Hematopoietic multipotent progenitor cell treated with erythropoietin and hydrocortisone succinate and interleukin-3 and kit ligand, for 6 days (in vitro differentiated cells): ENCODE results near the gene NFKBIA.
A peak's percentile ranks its signal among the peaks of the same experiment; 100 is the strongest.
"Not testable (repeated sequence)": the region's sequence is repeated elsewhere in the genome, so short reads cannot be mapped to it uniquely, and the experiment has no call there.

ENCODE experiments used
- DNase-seq: peaks from one replicate; pipeline ENCODE4 v3.0.0-alpha.2; 2015

Gene NFKBIA

GRCh38 chr14:35404449-35405303, at the start of gene NFKBIA:
NFKBIA (minus strand) TSS chr14:35404749; CDS start chr14:35404644, 105 bp downstream.
- peak; percentile 94 for DNase-seq

DNA sequence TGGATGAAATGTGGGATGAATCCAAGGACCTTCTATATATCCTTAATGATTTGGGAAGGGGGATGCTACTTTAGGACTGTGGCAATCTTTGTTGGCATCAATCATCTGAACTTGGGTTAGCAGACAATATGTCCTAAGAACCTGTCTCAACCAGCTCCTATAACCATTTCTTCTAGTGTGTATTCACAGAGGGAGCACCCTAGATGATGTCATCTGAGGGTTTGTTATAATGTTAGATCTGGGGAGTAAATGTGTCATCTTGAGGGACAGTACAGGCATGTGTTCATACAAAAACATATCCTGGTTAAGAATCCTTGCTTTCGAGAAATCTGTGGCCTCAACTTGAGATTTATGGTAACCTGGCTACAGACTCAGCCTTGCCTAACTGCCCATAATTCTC, 41.9 kb upstream of the NFKBIA start:
- DNase-seq: no peak

GRCh38 chr14:35444104-35444503, 39.6 kb upstream of the NFKBIA start:
- DNase-seq: no peak

DNA sequence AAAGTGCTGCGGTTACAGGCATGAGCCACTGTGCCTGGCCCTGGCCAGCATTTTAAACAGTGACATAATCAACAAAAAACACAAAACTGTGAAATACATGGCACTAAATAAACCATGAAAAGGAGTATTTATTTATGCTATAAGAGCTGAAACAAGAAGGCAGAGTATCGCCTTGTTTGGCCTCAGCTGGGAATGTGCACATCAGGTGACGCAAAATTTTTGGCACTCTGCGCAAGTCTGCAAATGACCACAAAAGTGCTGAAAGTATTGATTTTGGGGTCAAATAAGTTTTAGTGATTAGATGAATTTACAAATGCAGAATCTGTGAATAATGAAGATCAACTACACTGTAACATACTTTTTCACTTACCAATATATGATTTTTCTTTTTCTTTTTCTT, 36.6 kb upstream of the NFKBIA start:
- DNase-seq: no peak

DNA sequence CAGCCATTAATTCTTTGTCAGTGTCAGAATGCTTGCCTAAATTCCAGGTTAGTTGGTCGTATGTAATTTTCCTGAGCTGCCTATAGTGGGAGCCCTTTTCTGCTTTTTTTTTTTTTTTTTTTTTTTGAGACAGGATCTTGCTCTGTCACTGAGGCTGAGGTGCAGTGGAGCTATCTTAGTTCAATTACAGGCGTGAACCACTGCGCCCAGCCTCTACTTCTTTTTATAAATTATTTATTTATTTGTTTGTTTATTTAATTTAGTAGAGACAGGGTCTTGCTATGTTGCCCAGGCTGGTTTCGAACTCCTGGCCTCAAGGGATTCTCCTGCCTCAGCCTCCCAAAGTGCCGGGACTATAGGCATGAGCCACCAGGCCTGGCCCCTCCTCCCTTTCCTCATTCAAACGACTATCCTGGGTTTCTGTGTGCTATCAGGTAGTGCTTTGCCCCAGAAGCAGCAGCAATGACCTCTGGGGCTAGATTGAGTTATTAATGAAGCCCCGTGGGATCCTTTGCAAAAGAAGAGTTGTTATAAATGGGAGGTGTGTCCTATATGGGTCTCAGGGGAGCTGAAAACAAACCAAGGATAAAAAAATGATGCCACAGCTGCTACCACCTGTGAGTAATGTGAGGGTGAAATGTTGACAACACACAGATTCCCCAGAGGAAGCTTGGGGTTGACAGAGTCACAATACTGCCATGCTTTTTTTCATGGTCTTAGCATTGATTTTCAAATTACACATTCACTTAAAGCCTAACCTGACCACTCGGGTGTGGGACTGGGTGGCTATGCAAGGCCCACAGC, 34.6 kb upstream of the NFKBIA start:
- peak; percentile 52 for DNase-seq

GRCh38 chr14:35438492-35438891, 33.9 kb upstream of the NFKBIA start:
- not testable (repeated sequence) for DNase-seq

DNA sequence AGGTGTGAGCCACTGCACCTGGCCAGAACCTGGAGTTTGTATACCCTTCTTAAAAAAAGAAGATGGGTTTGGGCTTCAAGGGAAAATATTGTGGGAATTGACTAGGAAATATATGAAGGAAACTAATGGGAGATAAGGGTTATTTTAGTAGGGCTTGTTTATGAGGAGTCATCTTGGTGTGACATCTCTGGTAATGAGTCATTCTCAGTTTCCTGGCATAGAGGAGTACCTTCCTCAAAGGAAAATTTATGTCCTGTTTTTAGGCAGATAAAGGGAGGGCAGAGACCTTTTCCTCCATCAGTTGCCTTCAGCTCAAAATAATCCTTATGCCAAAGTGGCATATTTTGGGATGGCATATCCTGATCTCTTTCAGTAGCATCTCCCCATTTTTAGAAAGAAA, 30.6 kb upstream of the NFKBIA start:
- DNase-seq: no peak

- no peak for DNase-seq
These were observed 29.3 kb upstream of the NFKBIA start for GRCh38 chr14:35433826-35434225.

- no peak for DNase-seq
These were observed 26.1 kb upstream of the NFKBIA start for GRCh38 chr14:35430459-35431199.

DNA sequence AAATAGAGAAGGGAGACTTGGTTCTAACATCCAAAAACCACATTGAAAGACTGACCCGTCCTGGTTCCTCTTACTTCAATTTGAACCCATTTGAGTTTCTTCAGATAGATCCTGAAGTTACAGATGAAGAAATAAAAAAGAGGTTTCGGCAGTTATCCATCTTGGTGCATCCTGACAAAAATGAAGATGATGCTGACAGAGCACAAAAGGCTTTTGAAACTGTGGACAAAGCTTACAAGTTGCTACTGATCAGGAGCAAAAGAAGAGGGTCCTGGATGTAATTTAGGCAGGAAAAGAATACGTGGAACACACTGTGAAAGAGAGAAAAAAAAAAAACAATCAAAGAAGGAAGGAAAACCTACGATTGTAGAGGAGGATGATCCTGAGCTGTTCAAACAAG, 25.4 kb upstream of the NFKBIA start:
- no peak for DNase-seq

GRCh38 chr14:35425850-35426249, 21.3 kb upstream of the NFKBIA start:
- no peak for DNase-seq

GRCh38 chr14:35423621-35424020, 19.1 kb upstream of the NFKBIA start:
- DNase-seq: no peak

DNA sequence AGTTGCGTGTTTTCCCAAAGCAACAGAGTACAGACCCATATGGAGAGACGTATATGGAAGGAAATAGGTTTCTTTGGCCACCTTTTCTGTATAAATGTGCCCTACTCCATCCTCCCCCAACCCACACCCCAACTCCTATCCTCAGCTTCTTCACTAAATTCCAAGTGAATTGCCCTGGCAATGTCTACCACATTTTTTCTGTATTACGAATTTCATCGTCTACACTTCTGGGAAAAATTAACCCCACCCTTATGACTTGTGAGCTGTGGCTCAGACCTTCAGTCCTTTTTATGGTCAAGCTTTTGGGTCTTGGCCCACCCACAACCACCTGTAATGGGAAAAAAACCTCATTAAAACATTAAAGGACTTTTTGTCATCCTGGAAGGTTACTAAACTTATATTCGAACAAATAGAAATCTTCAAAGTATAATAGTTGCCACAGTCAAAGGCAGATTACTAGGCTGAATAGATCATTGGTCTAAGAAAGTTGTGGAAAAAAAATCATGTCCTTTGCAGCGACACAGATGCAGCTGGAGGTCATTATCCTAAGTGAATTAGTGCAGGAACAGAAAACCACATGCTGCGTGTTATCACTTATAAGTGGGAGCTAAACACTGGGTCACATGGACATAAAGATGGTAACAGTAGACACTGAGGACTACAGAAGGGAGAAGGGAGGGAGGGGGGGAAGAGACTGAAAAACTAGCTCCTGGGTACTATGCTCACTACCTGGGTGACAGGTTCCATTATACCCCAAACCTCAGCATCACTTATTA, 15.7 kb upstream of the NFKBIA start:
- no peak for DNase-seq

DNA sequence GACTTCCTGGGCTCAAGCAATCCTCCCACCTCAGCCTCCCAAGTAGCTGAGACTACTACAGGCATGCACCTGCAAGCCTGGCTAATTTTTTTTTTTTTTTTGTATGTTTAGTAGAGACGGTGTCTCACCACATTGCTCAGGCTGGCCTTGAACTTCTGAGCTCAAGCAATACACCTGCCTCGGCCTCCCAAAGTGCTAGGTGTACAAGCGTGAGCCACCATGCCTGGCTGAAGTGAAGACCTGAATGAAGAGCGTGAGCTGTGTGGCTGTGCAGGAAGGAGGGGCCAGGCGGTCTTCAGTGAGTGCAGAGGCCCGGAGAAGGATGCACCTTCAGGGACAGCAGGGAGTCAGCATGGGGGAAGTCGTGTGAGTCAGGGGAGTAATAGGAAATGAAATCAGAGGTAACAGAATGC, 14.9 kb upstream of the NFKBIA start:
- no peak for DNase-seq

GRCh38 chr14:35418093-35418492, 13.5 kb upstream of the NFKBIA start:
- DNase-seq: no peak

DNA sequence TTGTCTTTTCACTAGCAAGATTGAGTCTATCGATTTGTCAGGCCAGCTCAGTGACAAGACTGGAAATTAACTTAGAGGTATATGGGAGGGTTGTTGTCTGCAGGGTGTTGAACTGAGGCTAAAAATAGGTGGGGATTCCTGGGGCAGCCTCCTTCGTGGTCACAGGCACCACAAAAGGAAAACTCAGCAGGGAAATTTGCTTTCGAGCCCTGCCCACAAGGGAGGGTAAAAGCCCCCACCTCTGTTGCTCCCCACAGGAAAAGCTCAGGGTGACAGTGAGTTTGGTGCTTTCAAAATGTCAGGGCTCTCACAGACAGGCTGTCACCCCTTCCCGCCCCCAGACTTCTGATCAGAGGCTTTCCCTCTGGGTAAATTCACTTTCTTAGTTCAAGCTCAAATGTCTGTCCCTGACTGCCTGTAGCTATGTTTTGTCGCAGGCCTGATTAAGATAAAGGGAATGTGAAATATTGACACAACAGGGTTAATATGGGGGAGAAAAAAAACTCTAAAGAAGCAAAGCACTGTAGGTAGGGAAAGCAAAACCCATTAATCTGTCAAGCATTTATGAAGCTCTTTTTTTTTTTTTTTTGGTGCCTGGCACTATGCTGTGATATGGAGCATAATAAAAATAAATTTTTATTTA, 11.7 kb upstream of the NFKBIA start:
- DNase-seq: no peak

DNA sequence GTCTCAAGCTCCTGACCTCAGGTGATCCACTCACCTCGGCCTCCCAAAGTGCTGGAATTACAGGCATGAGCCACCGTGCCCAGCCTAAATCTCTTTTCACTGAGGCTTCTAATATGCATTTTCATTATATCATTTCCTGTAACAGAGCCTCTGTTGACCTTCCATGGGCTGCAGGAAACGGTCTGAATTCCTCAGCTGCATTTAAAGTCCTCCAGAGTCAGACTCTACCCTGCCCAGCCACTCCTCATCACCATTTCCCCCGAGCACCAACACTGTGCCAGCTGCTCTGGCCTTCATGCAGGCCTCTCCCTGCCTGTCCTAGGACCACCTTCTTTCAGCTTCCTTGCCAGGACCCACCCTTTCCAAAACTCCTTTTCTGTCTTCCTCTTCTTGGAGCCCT, 9.8 kb upstream of the NFKBIA start:
- DNase-seq: no peak

DNA sequence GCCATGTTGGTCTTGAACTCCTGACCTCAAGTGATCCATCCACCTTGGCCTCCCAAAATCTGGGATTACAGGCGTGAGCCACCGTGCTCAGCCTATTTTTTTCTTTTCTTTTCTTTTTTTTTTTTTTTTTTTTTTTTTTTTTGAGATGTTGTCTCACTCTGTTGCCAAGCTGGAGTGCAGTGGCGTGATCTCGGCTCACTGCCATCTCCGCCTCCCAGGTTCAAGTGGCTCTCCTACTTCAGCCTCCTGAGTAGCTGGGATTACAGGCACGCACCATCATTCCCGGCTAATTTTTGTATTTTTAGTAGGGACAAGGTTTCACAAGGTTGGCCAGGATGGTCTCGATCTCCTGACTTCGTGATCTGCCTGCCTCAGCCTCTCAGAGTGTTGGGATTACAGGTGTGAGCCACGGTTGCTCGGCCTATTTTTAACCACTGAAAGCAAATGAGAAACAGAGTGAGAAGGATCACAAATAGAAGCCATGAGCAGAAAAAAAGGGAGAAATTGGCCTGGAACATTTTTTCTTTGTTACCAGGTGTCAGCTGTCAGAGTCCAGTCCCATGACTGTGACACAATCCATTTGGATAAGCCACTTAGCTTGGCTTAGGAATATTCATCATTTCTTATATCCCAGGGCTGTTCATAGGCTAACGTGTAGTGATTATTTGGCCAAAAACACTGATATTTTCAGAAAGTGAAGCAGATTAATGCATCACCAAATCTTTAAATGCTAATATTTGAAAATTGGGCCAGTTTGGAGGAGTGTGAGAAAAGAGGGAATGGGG, 7.9 kb upstream of the NFKBIA start:
- DNase-seq: no peak

GRCh38 chr14:35410858-35411257, 6.3 kb upstream of the NFKBIA start:
- DNase-seq: no peak

DNA sequence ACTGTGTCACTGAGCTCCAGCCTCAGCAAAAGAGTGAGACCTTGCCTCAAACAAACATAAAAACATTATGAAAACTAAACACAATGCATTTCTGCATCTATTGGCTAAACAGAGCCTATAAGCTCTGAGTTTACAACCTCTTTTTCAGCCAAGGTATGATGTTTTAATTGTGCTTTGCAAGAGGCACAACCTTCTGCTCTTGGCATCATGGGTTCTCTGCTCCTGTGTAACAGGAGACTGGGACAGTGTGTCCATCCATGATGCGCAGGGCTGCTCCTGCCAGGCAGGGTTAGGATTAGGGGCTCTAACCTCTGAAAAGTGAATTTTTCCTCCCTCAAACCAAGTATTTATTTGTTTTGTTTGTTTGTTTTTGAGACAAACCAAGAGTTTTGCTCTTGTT, 5.0 kb upstream of the NFKBIA start:
- no peak for DNase-seq

DNA sequence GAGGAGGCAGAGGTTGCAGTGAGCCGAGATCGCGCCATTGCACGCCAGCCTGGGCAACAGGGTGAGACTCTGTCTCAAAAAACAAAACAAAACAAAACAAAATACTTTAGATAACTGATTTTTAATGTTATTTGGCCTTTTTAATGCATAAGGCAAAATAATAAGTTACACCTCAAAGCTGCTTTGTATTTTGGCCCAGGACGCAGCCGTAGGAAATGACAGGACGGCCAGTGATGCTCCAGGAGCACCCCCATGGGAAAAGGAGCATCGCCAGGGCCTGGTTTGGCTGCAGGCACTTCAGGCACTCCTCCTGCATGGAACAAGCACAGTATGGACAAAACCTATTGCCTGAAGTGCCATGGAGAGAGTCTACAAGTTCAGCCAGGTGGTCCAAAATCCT, 3.5 kb upstream of the NFKBIA start:
- no peak for DNase-seq
